Activated CD4-positive, CD25-positive, alpha-beta regulatory T cell treated with anti-CD3 and anti-CD28 coated beads, Interleukin-2, amount 50 U/mL, for 16 hours (primary cell): ENCODE data around the gene FMN2.

Experiments used
- DNase-seq: peaks from one replicate; pipeline ENCODE4 v3.0.0-alpha.2; 2020; ENCODE audit warnings: low read depth, low spot score

FMN2 gene

DNA sequence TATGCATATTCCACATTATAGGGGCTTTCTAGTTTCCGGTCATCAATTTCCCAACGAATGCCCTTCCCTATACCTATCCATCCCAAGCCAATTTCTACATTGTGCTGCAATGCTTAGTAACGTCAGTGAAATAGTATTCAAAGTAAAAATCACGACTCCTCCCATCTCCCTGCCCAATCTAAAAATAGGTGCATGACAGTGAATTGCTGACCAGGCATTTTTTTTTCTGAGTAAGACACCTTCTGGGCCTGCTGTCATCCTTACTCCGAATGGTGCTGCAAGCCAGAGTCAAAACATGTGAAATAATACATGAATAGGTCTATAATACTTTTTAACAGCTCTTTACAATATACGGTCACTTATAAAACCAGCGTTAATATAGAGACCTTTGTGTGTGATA lies 400.1 kb downstream of the FMN2 start:
- no peak for DNase-seq

- DNase-seq, result no peak
Observed at GRCh38 chr1:240492832-240493440, 401.3 kb downstream of the FMN2 start.

DNA sequence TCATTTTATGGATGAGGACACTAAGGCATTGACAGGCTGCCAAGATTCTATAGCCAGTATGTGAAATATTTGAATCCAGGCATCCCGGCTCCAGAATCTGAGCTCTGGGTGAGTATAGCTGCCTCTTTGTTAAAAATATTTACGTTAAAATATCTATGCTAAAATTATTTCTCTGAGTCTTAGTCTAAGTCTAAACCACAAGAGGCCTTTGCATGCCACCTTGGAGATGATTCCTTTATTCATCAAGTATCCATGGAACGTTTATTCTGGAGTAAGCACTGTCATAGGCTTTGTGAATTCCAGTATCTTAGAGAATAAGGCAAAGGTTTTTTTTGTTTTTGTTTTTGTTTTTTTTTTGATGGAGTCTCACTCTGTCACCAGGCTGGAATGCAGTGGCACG lies 403.9 kb downstream of the FMN2 start:
- no peak for DNase-seq

- no peak for DNase-seq
Observed at GRCh38 chr1:240496356-240496755, 404.7 kb downstream of the FMN2 start.

DNA sequence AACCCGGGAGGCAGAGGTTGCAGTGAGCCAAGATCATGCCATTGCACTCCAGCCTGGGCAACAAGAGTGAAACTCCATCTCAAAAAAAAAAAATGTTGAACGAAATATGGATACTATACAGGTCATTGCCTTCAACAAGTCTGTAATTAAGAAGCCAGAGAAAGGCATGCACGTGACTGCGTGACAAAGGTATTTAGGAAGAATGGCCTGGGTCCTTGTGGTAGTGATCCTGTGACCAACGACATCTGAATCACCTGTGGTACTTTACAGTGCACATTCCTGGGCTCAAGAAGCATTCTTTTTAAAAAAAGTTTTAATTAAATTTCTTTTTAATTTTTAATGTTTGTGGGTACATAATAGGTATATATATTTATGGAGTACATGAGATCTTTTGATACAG lies 405.3 kb downstream of the FMN2 start:
- no peak for DNase-seq

DNA sequence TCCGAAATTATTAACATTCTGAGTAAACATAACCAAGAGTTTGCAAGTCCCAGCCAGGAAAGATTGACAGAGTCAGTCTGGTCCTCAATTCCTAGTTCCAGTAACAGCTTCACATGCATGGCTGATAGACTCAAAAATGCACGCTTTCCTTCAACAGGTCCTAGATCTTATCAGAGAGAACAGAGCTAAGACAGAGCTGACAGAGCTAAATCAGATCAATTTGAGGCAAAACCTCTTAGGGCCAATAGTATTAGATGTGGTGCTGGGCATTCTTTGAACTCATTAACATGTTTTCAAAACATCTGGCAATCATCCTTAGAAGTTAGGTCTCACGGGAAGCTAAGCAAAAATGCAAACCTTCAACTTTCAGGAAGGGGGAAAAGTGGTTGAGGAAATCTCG lies 406.2 kb downstream of the FMN2 start:
- no peak for DNase-seq

- no peak for DNase-seq
Observed at GRCh38 chr1:240498335-240498734, 406.7 kb downstream of the FMN2 start.

- no peak for DNase-seq
Observed at GRCh38 chr1:240499012-240499411, 407.3 kb downstream of the FMN2 start.

DNA sequence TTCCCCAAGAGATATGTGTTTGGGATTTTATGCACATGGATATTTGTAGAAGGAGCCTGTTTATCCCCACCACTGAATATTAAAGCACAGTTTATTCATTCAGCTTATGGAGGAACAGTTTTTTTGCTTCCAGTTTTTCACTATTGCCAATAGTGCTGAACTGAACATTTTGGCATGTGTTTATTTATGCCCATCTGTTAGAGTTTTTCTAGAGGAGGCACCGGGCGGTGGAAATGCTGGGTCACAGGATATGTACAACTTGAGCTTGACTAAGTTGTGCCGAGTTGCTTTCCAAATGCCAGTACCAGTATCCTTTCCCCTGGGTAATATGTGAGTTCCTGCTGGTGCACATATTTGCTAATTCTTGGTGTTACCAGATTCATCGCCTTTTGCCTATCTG lies 409.0 kb downstream of the FMN2 start:
- DNase-seq, result no peak

GRCh38 chr1:240501115-240501514 lies 409.4 kb downstream of the FMN2 start:
- no peak for DNase-seq

- no peak for DNase-seq
Observed at GRCh38 chr1:240503036-240503435, 411.4 kb downstream of the FMN2 start.

DNA sequence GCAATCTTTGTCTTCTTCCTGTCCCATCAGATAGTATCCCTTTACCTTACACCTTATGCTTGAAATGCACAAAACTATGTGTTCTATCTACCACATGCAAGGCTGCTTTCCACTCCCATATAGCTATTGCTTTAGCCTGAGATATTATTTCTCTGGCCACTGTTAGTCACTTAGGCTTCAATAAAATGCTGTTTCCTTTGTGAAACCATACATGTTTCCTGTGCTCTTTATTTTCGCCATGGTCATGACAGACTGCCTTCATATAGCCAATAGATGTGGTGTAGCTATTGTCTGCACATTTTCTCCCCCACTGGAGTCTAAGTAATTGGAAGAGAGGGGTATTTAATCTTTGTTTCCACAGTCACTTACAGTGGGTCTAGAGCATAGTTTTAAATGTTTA lies 411.9 kb downstream of the FMN2 start:
- no peak for DNase-seq

GRCh38 chr1:240506176-240506575 lies 414.5 kb downstream of the FMN2 start:
- no peak for DNase-seq

DNA sequence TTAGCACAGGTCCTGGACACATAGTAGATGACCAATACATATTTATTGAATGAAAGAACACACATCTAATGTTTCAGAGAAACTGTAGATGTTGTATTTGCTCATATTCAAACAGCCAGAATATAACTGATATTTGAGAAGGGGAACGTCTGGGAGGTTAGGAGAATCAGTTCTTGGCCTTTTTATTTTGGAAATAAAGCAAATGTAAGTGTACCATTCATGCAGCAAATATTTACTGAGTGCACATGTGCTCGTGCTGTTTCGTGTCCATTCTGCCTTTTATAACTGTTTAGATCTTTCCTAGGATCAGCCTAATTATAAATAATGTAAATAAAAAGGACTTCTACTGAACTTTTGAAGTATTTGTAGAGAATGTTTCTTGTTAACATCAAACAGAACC lies 416.5 kb downstream of the FMN2 start:
- no peak for DNase-seq

GRCh38 chr1:240508950-240509349 lies 417.3 kb downstream of the FMN2 start:
- DNase-seq, result no peak

GRCh38 chr1:240511789-240512188 lies 420.1 kb downstream of the FMN2 start:
- DNase-seq, result no peak

- DNase-seq, result no peak
Observed at GRCh38 chr1:240515505-240515904, 423.8 kb downstream of the FMN2 start.

GRCh38 chr1:240516069-240516468 lies 424.4 kb downstream of the FMN2 start:
- no peak for DNase-seq

DNA sequence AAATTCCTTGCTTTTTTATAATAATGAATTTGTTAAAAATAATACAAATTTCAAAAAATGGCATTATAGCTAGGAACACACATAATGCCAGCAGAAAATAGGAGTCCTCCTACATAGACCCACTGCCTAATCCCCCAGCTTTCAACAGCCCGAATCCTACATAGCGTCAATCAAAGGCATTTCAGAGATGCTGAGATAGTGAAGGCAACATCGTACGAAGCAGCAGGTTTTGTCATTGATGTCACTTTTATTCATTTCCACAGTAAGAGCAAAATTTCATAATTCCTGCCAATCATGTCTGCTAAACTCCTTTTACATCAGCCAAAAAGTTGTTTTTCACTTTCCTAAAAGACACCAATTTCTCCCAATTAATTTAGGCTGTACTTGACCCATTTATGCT lies 426.2 kb downstream of the FMN2 start:
- DNase-seq, result no peak

- DNase-seq, result no peak
Observed at GRCh38 chr1:240522122-240522822, 430.6 kb downstream of the FMN2 start.

DNA sequence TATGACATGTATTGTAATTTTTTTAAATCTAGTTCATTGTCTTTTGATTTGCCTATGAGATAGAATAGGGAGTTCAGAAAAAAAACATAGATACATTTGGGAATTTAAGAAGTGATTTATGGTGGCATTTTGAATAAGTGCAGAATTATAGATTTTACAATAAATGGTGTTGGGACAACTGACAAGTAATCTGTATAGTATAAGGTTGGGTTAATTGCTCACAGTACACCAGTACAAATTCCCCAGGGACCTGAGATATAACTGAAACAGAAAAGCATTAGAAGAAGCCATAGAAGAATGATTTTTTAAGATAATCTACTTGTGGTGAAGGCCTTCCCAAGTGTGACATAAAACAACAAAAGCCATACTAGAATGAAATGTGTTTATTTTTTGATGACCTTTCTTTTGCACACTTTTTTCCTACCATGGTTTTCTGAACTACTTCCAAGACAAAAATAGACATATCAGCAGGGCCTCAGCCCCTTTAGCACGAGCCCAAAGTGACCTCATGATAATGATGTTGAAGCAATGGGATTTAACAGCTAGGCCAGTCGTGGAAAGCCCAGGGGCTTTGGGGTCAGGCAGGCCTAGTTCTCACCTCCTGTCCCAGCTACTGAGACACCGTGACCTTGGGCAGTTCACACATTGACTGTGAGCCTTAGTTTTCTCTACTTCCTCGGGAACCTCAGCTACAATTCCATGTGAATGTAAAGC lies 432.8 kb downstream of the FMN2 start:
- DNase-seq, result no peak
